Measurements from ENCODE around the gene GFOD1.
"Not testable (repeated sequence)": the region's sequence is repeated elsewhere in the genome, so short reads cannot be mapped to it uniquely, and the experiment has no call there.

Gene GFOD1

DNA sequence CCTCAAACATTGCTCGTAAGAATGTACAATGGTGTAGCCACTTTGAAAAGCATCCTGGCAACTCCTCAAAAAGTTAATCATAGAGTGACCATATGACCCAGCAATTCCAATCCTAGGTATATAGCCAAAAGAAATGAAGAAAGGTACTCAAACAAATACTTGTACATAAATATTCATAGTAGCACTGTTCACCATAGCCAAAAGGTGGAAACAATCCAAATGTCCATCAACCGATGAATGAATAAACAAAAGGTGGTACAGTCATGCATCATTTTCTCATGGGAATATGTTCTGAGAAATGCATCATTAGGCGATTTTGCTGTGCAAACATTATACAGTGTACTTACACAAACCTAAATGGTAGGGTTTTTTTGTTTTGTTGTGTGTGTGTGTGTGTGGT lies 84.7 kb downstream of the GFOD1 start:
- no peak for DNase-seq (ENCODE audit: low read depth)

DNA sequence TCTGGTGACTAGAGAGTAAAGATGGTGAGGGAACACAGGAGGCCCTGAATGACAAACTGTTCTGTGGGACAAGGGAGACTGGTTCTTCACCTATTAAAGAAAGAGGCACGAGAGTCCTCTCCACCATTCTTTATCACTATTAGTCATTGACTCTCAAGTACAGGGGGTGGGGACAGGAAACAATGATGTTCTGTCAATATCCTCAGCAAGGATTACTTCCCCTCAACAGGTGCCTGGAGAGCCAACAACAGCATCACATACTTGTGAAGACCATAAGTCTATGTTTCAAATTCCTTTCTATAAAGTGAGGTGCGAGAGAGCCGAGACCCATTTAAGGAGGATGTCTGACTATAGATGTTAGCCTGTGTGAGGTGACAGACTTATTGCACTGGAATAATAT lies 86.6 kb downstream of the GFOD1 start:
- DNase-seq (ENCODE audit: low read depth): no peak

DNA sequence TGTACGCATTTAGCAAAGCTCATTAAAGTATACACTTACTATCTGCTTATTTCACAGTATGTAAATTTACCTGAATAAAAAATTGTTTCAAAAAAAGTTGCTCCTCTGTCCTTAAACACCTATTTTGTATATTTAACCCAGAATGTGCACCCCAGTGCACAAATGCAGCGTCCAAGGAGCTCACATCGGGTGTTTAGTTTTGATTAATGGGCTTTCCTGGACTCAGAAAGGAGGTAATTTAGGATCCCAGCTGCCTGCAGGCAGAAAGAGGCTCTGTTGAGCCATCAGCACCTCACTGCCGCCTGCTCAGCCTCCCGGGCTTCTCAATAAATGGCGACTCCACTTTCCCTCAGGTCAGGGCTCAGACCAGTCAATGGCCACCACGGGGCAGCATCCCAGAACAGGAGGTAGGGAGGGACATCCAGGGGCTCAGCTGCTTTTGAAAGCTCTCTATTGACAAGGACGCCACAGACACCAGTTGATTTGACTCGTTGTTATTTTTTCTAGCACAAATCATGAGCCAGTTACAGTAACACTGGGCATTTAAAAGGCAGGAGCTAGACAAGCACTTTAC lies 88.9 kb downstream of the GFOD1 start:
- no peak for DNase-seq (ENCODE audit: low read depth)

DNA sequence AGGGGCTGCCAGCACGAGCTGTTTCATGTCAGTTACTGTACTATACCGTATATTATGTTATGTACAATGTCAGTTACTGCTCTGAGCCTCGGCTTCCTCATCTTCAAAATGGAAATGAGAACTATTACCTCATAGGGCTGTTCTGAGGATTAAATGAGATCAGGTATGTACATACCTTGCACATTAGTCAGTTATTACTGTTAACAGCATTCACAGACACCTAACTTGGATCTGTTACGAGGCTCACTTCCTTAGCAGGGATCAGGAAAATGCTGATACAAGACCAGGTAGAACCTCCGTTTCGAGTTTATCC lies 89.4 kb downstream of the GFOD1 start:
- no peak for DNase-seq (ENCODE audit: low read depth)

DNA sequence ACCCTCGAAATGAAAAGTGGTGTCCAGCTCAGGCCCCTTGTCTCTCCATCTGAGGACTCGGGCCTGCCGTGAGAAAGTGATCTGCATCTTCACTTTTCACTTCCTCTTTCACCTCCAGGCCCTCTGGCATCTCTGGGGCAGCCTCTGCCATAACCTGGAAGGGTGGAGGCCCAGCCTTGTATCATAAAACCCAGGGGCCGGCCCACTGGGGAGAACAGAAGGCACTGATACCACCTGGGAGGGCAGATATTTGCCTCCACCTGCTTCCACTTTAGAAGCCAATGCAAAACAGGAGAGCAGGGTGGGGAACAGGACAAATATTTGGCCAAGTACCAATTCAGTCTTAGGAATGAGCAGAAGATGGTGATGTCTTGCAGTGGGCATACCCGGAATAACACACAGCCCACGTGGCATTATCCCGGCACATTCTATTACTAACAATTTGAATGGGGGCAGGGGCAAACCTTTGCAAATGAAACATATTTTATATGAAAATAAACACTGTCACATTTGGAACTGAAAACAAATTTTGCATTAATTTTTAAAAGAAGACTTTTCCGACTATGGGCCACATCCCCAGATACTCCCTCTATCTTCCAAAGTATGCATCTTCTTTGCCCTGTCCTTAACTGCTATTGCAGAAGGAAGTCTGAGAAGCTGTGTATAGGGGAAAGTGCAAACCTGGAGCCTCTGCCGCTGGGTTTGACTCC lies 89.9 kb downstream of the GFOD1 start:
- no peak for DNase-seq (ENCODE audit: low read depth)

DNA sequence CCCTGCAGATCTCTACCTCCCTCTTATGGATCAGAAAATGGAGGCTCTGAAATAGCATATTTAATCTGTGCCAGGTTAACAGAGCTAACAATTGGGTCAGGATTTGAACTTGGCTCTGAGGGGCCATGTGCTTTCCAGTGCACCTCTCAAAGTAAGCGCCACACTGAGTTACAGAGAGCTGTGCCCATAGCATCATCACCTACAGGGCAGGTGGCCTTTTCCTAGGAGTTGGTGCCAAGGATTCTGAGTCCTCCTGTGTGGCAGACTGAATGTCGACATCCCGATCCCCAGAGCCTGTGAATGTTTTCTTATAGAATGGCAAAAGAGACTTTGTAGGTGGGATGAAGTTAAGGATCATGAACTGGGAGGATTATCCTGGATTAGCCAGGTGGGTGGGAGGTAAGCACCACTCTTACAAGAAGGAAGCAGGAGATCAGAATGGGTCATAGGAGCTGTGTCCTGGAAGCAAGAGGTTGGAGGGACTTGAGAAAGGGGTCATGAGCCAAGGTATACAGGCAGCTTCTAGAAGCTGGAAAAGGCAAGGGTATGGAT lies 91.1 kb downstream of the GFOD1 start:
- no peak for DNase-seq (ENCODE audit: low read depth)

DNA sequence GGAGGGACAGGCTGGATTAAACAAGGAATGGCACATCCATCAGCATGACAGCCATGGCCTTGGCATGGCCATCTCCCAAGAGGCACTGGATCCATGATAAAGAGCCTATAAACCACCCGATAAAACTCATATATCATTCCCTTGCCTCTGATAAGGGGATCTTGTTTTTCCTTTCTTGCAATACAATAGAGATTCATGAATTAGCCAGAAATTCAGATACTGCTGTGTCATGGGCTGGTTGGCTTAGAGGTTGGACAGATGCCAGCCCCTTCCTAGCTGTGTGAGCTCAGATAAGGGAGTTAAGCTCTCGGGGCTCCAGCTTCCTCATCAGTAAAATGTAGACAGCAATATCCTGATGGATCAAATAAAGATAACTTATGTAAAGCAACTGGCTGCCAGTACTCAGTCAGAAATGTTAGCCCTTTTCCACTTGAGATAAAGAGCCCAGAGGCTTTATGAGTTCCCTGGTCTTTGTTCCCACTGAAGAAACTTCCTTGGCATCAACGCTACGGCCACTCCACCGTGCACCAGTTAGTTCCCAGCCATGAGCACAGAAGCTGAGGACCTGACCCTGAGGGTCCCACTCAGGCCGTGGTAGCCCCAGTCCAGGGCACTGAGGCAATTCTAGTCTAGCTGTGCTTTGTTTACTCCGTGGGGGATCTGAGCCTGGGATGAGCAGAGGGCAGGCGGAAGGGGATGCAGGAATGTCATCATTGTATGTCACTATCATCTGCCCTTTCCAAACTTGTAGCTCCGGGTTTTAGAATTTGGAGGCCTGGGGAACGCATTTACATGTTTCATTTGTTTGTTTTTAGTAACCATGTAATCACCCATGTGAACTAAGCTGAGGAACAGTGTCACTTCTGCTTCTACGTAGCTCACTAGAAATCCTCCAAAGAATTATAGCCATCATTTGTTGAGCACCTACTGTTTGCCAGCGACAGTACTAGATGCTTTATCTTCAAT lies 91.8 kb downstream of the GFOD1 start:
- DNase-seq (ENCODE audit: low read depth): no peak

DNA sequence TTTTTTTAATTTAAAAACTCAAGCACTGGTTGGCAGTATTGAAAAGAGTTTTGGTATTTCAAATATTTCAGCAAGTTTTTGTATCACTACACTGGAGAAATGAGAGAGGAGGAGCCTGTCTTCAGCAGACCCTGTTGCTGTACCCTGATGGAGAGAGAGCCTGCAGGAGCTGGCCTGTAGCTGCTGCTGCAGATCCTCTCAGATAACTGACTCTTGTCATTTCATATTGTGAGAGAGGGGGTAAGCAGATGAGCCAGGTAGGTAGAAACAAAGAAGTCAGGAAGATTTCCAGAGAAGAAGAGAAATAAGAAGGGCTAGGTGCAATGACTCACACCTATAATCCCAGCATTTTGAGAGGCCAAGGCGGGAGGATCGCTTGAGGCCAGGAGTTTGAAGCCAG lies 94.9 kb downstream of the GFOD1 start:
- no peak for DNase-seq (ENCODE audit: low read depth)

DNA sequence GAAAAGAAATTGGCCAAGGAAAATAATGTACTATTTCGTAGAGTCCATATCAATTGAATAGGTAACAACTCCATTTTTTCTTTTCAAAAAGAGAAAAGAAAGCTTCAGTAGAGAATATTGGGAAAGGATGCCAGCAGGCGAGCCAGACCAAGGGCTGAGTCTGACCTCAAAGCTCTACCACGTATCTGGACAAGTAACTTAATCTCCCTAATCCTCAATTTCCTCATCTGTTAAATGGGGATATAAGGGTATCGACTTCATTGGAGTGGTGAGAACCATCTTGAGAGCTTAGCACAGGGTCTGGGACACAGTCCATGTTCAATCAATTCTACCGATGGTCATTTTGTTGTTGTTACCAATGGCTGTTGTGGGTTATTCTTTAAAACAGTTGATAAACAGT lies 95.9 kb downstream of the GFOD1 start:
- no peak for DNase-seq (ENCODE audit: low read depth)

DNA sequence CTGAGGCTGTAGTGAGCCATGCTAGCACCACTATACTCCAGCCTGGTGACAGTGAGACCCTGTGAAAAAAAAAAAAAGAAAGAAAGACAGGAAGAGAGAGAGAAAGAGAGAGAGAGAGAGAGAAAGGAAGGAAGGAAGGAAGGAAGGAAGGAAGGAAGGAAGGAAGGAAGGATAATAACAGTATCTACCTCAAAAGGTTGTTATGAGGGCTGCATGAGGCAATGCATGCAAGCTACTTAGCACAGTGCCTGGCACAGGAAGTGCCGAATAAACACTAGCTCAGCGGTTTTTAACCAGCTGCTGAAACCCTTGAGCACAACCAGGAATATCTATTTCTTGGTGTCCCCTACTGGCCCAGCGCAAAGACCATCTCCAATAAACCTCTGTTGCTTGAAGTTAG lies 96.7 kb downstream of the GFOD1 start:
- DNase-seq (ENCODE audit: low read depth): no peak

DNA sequence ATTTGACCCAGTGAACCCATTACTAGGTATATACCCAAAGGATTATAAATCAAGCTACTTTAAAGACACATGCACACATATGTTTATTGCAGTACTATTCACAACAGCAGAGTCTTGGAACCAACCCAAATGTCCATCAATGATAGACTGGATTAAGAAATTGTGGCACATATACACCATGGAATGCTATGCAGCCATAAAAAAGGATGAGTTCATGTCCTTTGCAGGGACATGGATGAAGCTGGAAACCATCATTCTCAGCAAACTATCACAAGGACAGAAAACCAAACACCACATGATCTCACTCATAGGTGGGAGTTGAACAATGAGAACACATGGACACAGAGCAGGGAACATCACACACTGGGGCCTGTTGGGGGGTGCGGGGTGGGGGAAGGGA lies 98.2 kb downstream of the GFOD1 start:
- DNase-seq (ENCODE audit: low read depth): not testable (repeated sequence)

DNA sequence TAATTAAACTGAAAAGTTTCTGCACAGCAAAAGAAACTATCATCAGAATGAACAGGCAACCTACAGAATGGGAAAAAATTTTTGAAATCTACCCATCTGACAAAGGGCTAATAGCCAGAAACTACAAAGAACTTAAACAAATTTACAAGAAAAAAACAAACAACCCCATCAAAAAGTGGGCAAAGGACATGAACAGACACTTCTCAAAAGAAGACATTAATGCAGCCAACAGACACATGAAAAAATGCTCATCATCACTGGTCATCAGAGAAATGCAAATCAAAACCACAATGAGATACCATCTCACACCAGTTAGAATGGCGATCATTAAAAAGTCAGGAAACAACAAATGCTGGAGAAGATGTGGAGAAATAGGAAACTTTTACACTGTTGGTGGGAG lies 98.6 kb downstream of the GFOD1 start:
- DNase-seq (ENCODE audit: low read depth): not testable (repeated sequence)

DNA sequence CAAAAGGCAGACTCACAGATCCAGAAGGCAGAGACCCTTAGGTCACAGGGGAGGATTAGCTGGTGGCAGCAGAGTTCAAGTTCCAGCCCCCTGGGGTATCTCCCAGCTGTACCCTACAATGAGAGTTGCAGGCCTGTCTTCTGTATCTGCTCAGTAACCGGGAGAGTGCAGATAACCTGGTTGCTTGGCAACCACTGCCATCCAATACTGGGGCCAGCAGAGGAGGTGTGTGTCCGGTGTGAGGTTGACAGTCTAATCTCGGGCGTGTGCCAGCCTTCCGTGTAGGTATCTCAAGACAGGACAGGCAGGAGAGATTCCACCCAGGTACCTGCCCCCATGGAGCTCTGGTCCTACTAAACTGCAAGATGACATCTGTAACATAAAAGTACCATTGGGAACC lies 102.4 kb downstream of the GFOD1 start:
- no peak for DNase-seq (ENCODE audit: low read depth)

DNA sequence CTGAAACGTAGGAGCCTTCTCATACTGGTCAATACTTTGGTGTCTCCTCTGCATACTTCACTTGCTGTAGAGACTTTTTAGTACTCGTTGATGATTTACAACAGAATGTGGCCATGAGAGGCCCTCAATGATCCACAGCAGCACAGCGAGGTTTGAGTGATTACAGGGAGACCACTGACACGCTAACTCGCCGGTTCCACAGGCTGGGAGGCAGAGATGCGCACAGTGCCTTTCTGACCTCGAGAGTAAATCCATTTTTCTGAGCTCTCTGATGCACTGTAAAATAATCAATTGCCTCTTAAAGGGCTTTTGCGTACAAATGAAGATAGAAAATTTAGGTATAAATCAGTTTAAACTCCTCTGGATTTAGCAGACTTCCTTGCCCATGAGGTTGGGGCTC lies 102.9 kb downstream of the GFOD1 start:
- DNase-seq (ENCODE audit: low read depth): no peak

DNA sequence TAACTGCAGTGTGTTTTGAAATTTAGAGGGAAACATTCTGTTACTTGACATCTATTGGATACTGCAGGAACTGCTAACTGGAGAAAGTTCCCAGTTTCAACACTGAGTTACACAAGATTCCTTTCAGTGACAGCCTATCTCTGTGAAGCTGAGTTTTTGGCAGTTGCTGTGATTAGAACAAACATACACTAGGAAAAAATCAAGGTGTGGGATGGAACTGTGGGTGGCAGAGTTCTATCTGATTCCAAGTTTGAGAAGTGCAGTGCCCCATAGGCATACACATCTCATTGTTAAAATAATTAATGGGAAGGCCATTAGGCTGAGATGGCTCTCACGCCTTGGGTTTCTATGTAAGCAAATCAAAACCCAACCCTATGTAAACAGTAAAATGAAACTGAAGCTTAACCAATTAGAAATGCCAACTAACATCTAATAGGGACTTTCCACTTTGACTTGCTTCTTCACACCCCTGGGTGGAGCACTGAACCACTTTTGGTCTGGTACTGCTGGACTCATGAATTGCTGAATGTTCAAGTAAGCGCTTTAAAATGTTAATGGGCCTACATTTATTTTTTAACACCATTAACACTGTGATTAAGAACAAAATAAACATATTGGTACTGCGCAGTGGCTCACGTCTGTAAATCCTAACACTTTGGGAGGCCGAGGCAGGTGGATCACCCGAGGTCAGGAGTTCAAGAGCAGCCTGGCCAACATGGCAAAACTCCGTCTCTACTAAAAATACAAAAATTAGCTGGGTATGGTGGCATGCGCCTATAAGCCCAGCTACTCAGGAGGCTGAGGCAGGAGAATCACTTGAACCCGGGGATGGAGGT lies 103.9 kb downstream of the GFOD1 start:
- DNase-seq (ENCODE audit: low read depth): no peak

DNA sequence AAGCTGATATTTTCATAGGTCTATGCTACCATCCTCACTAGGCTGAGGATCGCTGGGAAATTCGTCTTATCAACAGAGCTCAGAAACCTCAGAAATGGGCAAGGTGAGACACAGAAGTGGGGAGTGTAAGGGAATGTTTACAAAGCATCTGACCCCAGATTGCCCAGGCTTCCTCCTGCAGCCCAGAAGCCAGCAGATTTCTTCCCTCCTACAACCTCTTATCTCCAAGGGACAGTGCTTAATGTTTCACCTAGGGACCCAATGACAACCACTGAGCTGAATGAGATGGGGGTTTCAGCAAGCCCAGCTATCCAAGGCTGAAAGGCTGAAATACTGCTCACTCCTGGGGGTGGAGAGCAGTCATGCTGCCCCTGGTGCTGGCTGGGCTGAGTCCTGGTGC lies 106.6 kb downstream of the GFOD1 start:
- no peak for DNase-seq (ENCODE audit: low read depth)

DNA sequence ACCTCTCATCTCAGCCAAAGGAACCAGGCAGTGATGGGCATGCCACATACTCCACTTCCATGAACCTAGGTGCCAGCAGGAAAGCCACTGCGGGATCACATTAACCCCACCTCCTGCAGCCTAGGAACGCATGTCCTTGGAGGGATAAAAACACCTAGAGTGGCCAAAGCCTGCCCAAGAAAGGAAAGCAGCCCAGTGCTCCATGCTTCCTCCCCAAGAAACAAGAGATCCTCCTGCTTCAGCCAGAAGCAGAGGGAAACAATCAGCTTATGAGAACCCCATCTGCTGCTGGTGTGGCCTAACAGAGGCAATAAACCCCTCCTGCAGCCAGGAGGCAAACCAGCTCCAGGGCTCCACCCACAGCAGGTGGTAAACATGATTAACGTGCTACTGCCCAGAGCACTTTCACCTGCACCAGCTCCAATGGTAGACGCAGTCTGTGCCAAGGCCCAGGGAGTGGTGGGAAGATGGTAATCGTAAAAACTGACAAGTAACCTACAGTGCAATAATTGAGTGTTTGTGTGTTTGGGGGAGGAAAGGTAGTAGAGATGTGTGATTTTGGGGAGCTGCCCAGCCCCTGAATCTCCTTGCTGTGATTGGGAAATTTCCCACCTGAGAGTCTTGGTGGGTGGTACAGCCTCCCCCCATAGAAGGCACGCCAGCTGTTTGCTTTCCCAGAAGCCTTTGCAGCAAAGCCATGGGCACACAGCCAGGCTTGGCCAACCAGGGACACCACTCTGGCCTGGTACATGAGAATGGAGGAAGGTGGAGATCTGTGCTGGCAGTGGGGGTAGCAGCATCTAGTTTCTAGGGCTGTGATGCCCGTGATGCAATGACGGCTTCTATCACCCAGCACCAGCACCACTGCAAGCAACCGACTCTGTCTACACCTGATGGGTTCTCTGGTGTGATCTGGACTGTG lies 108.5 kb downstream of the GFOD1 start:
- no peak for DNase-seq (ENCODE audit: low read depth)

DNA sequence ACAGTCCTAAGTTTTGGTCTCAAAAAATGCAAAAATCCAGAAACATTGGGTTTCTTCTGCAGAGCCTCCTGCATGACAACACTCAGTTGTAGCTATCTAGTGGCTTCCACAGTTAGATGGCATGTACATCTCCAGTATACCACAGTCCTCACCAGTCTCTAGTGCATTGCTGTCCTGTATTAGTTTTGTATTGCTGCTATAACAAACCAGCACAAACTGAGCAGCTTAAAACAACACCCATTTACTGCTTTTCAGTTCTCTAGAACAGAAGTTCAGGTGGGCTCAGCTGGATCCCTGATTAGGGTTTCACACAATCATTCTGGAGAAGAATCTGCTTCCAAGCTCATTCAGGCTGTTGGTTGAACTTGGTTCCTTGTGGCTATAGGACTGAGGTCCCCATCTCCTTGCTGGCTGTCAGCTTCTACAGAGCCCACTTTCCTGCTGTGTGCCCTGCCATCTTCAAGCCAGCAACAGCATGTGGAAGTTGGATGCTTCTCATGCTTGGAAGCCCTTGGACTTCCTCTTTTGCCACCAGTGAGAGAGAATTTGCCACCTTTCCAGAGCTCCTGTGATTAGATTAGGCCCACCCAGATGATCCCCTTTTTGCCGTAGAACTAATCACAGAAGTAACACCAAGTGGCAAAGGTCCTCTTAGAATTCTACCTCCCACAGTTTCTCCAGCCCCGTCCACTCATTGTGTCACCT lies 110.2 kb downstream of the GFOD1 start:
- no peak for DNase-seq (ENCODE audit: low read depth)

DNA sequence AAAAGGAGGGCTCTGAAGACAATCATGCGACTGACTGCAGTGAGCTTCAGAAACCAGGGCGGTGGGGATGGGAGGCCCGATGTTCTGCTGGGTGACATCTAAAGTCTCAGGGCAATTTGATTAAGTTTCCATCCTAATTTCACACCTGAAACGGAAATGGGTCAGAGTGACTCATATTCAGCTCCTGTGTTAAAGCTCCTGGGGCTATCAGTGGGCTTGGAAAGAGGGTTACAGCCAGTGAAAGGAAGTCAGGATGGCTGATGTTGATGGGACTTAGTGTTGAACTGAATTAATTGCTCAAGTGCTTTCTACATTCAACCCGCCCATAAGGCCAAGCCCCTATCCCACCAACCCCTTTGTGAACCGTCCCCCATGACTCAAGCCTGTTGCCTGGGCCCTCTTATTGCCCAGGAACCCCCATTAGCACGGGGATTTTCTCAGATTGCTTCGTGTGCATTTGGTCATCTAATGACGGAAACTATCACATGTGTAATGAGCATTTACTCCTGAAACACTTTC lies 112.0 kb downstream of the GFOD1 start:
- DNase-seq (ENCODE audit: low read depth): peak; percentile 21

DNA sequence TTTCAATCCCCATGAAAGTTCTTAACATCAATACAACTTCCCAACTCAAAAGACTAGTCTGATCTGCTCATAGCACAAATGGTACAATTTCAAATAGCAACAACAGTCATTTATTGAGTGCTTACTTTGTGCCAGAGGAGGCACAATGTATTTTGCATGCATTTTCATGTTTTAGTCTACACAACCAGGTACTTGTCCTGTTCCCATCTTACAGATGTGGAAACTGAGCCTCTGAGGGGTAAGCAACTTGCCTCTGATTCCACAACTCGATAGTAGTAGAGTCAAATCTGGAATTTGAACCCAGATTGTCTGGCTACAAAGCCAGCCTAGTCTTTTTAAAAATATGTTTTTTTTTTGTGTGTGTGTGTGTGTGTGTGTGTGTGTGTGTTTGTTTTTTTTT lies 113.5 kb downstream of the GFOD1 start:
- no peak for DNase-seq (ENCODE audit: low read depth)
